GM18951 (cell line): ENCODE results near the gene HAO2.
"Not testable (repeated sequence)": the region's sequence is repeated elsewhere in the genome, so short reads cannot be mapped to it uniquely, and the experiment has no call there.

ENCODE experiments used
- POLR2A ChIP-seq: IDR thresholded peaks from 4 replicates; pipeline ENCODE4 v1.6.1; 2011; ENCODE audit warnings: mild to moderate bottlenecking; ENCODE audit not compliant: insufficient read length, insufficient read depth; ENCODE audit errors: extremely low read depth
- in situ Hi-C: fragments of 300-500 bp; cut with MboI; formaldehyde crosslinking; loops from one replicate; pipeline ENCODE4 v1.12.0; 2022; ENCODE audit warnings: low sequenced_read_pairs, mixed read lengths, inconsistent platforms; ENCODE audit not compliant: unreplicated experiment

Gene HAO2

DNA sequence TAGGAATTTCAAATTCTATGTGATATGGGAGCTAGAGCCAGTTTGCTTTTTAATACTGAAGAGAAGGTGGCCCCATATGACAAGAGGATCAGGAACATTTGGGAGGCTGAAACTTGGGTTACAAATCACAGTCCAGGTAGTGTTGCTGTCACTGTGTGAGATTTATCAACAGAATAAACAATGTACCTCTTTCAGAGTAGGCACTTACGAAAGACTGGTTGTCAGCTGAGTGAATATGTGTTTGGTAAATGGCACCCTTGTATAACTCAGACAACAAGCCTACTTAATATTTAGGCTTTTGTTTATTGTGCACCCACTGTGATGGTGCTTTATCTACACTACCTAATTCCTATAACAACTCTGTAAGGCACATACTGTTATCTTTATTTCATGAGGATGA lies 7.4 kb upstream of the HAO2 start:
- in situ Hi-C loops, result loop anchor here (10.0 kb wide), 1 partner anchor 76 kb away; no protein-coding TSS in a partner anchor
- TF ChIP-seq POLR2A, result no peak

DNA sequence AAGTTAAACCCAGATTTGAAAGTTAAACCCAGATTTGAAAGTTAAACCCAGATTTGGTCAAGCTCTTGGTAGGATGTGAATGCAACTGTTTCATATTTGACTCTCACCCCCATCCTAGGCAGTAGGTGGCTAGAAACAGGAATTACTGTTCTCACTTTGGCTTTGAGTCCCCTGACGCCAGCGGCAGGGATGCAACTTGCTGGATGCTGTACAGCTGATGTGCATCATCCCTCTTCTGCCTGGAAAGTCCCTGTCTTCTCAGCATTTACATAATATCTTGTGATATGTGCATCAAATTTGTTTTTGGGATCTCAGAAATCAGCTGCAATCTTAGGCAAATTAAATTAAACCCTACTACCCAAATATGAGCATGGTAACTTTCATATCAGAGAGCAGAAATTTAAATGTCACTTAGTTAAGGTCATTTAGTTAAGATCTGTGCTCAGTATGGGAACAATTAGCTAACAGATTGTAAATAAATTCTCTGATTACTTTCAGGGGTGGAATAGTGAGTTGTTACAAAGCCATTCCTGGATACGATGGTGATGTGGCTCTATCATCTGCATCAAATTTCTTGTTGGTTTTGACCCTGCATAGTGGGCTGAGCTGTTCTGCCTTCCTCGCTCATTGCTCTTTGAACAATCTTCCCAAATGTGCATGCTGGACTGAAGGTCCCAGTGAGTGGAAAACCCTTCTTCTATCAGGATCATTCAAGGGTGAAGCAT lies 6.8 kb upstream of the HAO2 start:
- TF ChIP-seq POLR2A, result no peak
- in situ Hi-C loops, result loop anchor here (10.0 kb wide), 1 partner anchor 77 kb away; no protein-coding TSS in a partner anchor

- in situ Hi-C loops, result loop anchor here (10.0 kb wide), 1 partner anchor 78 kb away; no protein-coding TSS in a partner anchor
- TF ChIP-seq POLR2A, result no peak
Observed at GRCh38 chr1:119363162-119363561, 5.4 kb upstream of the HAO2 start.

DNA sequence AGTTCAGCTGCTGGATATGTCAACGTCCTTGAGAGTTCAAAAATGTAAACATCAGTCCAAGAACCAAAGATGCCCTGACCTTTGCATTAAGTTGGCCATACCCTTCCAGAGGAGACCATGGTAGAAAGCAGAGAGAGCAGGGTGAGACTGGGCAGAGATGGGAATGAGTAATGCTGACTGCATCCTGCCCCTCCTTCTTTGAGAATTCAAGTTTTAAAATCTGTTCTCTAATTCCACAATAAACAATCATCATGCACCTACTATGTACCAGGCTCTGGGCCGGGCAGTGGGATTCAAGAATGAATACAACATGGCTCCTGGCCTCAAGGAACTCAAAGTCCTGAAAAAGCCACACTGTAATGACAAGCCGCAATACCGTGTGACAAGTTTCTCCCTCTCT lies 3.9 kb upstream of the HAO2 start:
- no peak for TF ChIP-seq POLR2A
- in situ Hi-C loops, result loop anchor here (10.0 kb wide), 1 partner anchor 80 kb away; no protein-coding TSS in a partner anchor

DNA sequence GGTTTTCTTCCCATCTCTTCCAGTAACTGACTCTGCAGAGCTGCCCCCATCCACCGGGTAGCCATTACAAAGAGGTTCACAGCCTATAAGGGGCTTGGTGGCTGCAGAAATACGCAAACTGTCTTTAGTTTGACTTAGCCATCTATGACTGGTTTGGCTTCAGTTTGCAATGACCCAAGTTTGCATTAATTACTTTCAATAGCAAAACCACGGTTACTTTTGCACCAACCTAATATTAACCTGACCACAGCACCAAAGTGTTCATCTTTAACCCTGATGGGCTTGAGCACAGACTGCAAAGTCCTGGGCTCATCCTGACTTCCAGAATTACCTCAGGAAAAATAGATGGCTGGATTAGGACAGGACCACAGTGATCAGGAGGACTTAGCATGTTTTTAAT lies 2.2 kb upstream of the HAO2 start:
- no peak for TF ChIP-seq POLR2A
- in situ Hi-C loops, result loop anchor here (10.0 kb wide), 1 partner anchor 82 kb away; no protein-coding TSS in a partner anchor

DNA sequence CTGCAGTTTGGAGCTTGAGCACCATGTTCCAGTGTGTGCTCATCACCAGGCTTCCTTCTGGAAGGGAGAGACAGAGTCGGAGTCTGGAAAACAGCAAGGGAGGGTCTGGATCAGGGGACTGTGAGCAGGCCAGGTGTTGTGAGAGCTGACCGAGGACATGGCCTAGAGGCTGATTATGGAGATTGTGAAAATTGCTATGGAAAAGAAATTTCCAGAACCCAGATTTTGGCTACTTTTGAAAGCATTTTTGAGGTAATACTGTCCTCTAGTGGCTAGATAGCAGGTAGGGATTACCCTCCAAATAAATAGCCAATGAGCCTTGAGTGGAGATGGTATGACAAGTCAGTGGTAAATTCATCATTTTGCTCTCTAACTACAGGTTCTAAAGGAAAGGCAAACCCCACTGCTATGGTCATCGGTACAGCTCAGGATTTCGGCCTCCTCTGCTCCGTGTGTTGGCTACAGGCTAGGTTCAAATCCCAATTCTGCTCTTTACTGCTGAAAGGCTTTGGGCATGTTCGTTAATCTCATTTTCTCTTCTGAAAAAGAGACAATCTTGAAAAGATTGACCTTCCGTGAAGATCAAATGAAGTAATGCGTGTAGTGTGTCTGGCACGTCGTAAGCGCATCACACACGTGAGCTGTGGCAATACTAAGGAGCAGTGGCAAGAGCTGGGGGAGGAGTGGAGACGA lies 1.0 kb upstream of the HAO2 start:
- in situ Hi-C loops, result loop anchor here (10.0 kb wide), 1 partner anchor 83 kb away; no protein-coding TSS in a partner anchor
- no peak for TF ChIP-seq POLR2A

- in situ Hi-C loops, result no loop called here
- no peak for TF ChIP-seq POLR2A
Observed at GRCh38 chr1:119370748-119371147, 2.2 kb downstream of the HAO2 start.

DNA sequence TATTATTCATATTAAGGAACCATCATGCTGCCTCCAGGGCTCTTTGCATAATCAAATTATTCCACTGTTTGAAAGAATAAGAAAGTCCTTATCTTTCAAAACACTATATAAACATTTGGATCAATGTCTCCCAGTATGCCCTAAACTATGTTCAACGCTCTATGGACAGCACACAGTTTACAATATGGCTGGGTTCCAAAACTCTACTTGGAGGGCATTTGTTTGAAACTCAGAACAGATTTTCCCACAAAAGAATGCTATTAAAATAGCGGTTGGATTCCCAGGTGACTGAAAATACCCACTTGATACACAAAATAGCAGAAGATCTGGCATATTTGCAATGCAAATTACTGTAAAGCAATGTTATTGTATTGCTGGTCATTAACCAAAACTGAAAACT lies 3.2 kb downstream of the HAO2 start:
- in situ Hi-C loops, result no loop called here
- TF ChIP-seq POLR2A, result no peak

GRCh38 chr1:119372503-119373086 lies 4.0 kb downstream of the HAO2 start:
- TF ChIP-seq POLR2A, result no peak
- in situ Hi-C loops, result no loop called here

DNA sequence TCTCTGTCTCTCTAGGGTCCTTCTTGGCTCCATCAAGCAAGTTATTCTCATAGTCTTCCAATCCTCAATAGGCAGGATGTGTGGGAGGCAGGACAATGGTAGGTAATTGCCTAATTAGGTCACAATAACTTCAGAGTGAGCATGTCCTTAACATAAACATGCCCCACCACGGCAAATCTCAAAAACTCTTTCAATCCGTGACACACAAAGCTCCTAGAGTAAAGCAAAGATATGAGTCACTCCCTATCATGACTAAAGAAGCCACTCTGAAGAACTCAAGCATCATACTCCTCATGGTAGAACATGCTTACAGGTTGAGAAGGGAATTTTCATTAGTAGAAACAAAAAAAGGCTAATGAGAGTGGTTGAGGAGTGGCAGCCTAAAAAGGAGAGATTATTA lies 4.9 kb downstream of the HAO2 start:
- TF ChIP-seq POLR2A, result no peak
- in situ Hi-C loops, result no loop called here

DNA sequence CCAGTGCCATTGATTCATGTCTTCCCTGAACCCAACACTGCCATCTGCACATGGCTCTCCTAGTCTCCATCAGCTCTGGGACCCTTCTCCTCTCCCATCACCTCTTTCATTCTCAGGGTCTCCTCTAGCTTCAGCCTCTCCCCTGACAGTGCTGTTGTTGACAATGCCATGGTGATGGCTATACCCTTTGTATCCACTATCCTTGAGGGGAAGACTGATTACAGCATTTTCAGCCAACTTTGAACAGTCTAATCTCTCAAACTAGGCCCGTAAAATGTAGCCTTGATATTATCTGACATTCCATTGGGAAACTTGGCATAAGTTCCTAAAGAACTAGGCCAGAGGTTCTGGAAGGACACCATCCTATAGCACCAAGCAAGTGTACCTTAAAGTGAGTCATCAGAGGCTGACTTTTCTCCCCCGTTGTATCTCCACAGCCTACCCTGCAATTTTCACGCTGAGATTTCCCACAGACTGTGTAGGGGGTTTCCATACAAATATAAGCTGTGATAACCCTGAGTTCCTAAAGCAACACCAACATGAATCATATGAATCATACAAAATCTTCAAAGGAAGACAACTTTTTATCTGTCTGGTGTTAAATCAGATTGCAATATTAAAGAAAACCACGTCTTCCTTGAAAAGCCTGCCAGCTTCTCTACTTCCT lies 5.8 kb downstream of the HAO2 start:
- in situ Hi-C loops, result no loop called here
- no peak for TF ChIP-seq POLR2A

DNA sequence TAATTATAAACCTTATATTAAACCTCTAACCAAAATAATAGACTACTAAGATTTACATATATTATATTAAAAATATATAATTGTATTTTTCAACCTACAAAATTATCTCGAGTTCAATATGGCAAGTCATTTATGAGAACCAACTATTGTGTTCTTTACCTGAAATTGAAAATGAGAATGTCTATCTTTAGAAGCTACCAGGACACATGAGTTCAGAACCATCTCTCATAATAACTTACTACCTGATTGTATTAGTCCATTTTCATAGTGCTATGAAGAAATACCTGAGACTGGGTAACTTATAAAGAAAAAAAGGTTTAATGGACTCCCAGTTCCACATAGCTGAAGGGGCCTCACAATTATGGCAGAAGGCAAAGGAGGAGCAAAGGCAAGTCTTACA lies 6.8 kb downstream of the HAO2 start:
- no peak for TF ChIP-seq POLR2A
- in situ Hi-C loops, result no loop called here

DNA sequence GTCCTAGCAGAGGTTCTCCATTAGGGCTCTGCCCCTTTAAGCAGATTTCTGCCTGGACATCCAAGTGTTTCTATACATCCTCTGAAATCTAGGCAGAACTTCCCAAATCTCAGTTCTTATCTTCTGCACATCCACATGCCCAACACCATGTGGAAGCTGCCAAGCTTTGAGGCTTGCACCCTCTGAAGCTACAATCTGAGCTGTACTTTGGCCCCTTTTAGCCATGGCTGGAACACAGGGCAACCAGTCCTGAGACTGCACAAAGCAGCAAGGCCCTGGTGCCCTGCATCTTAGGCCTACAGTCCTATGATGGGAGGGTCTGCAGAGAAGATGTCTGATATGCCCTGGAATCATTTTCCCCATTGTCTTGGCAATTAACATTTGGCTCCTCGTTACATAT lies 8.0 kb downstream of the HAO2 start:
- in situ Hi-C loops, result no loop called here
- TF ChIP-seq POLR2A, result no peak

DNA sequence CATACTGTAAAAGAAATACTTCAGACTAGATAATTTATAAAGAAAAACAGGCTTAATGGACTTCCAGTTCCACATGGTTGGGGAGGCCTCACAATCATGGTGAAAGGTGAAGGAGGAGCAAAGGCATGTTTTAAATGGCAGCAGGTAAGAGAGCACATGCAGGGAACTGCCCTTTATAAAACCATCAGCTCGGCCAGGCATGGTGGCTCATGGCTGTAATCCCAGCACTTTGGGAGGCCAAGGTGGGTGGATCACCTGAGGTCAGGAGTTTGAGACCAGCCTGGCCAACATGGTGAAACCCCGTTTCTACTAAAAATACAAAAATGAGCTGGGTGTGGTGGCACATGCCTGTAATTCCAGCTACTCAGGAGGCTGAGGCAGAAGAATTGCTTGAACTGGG lies 9.0 kb downstream of the HAO2 start:
- in situ Hi-C loops, result not testable (repeated sequence)
